HG03135 (cell line): ENCODE measurements around the gene ELAVL3.
A peak's percentile ranks its signal among the peaks of the same experiment; 100 is the strongest.
"Not testable (repeated sequence)": the region's sequence is repeated elsewhere in the genome, so short reads cannot be mapped to it uniquely, and the experiment has no call there.

Experiments
- ATAC-seq: cut with Tn5 transposase; IDR thresholded peaks from one replicate; pipeline ENCODE4 v1.9.1; 2021; ENCODE audit warnings: mild to moderate bottlenecking, moderate library complexity; ENCODE audit not compliant: unreplicated experiment

Gene ELAVL3

GRCh38 chr19:11486661-11487503 is 6.0 kb upstream of the ELAVL3 start:
- ATAC-seq = no peak

GRCh38 chr19:11485245-11485837 is 4.5 kb upstream of the ELAVL3 start:
- ATAC-seq = no peak

- no peak for ATAC-seq
These were observed 2.7 kb upstream of the ELAVL3 start for GRCh38 chr19:11483366-11484111.

- peak; percentile 51 for ATAC-seq
These were observed 1.7 kb upstream of the ELAVL3 start for GRCh38 chr19:11482384-11483050.

- ATAC-seq = peak; percentile 56
These were observed 913 bp upstream of the ELAVL3 start for GRCh38 chr19:11481534-11482383.

GRCh38 chr19:11479898-11480714 is 740 bp downstream of the ELAVL3 start:
- no peak for ATAC-seq

GRCh38 chr19:11479090-11479897 is 1.6 kb downstream of the ELAVL3 start:
- no peak for ATAC-seq

GRCh38 chr19:11478167-11479089 is 2.4 kb downstream of the ELAVL3 start:
- ATAC-seq = no peak

GRCh38 chr19:11475861-11476260 is 5.0 kb downstream of the ELAVL3 start:
- no peak for ATAC-seq

GRCh38 chr19:11475343-11475742 is 5.5 kb downstream of the ELAVL3 start:
- not testable (repeated sequence) for ATAC-seq

GRCh38 chr19:11473725-11474124 is 7.1 kb downstream of the ELAVL3 start:
- no peak for ATAC-seq

- ATAC-seq = not testable (repeated sequence)
These were observed 12.5 kb downstream of the ELAVL3 start for GRCh38 chr19:11468266-11468845.

- no peak for ATAC-seq
These were observed 15.2 kb downstream of the ELAVL3 start for GRCh38 chr19:11465600-11465999.

- no peak for ATAC-seq
These were observed 16.2 kb downstream of the ELAVL3 start for GRCh38 chr19:11464333-11465265.

- no peak for ATAC-seq
These were observed 17.5 kb downstream of the ELAVL3 start for GRCh38 chr19:11463391-11463790.

- ATAC-seq = no peak
These were observed 19.4 kb downstream of the ELAVL3 start for GRCh38 chr19:11461453-11461852.
